RWPE2 (cell line): Measurements from ENCODE around the gene LYL1.
A peak's percentile ranks its signal among the peaks of the same experiment; 100 is the strongest.

Source experiments
- ATAC-seq: fragments of 200-7000 bp; cut with Tn5 transposase; 3 replicates; pipeline ENCODE4 v1.9.1; 2021; ENCODE audit warnings: low read depth
- DNase-seq: peaks from one replicate; pipeline ENCODE4 v3.0.0-alpha.2; 2020; ENCODE audit warnings: low spot score
- H3K27ac ChIP-seq: fragments of 450-650 bp; 2 replicates; pipeline ENCODE4 v1.5.1; 2017; ENCODE audit warnings: mild to moderate bottlenecking; ENCODE audit not compliant: poor library complexity, severe bottlenecking
- H3K27me3 ChIP-seq: fragments of 250-450 bp; sonication (Bioruptor Pico); 2 replicates; pipeline ENCODE4 v1.5.1; 2021; ENCODE audit warnings: mild to moderate bottlenecking, moderate library complexity; ENCODE audit not compliant: insufficient read depth, poor library complexity, severe bottlenecking
- H3K36me3 ChIP-seq: fragments of 250-450 bp; sonication (Bioruptor Pico); 2 replicates; pipeline ENCODE4 v1.5.1; 2020; ENCODE audit warnings: low read depth, mild to moderate bottlenecking, moderate library complexity
- H3K4me1 ChIP-seq: fragments of 250-450 bp; sonication (Bioruptor Pico); 2 replicates; pipeline ENCODE4 v1.5.1; 2021; ENCODE audit warnings: mild to moderate bottlenecking, moderate library complexity; ENCODE audit not compliant: insufficient read depth, poor library complexity, severe bottlenecking
- H3K4me3 ChIP-seq: fragments of 250-450 bp; sonication (Bioruptor Pico); 2 replicates; pipeline ENCODE4 v1.5.1; 2021; ENCODE audit warnings: mild to moderate bottlenecking, moderate library complexity; ENCODE audit not compliant: severe bottlenecking
- H3K9me3 ChIP-seq: fragments of 250-450 bp; sonication (Bioruptor Pico); 2 replicates; pipeline ENCODE4 v1.5.1; 2021; ENCODE audit warnings: mild to moderate bottlenecking, moderate library complexity; ENCODE audit not compliant: severe bottlenecking
- TF ChIP-seq, protein P1 (sequence below): fragments of 450-650 bp; IDR thresholded peaks from one replicate; pipeline ENCODE4 v1.5.1; 2017; ENCODE audit warnings: mild to moderate bottlenecking, moderate library complexity; ENCODE audit not compliant: poor library complexity, severe bottlenecking

Gene LYL1

DNA sequence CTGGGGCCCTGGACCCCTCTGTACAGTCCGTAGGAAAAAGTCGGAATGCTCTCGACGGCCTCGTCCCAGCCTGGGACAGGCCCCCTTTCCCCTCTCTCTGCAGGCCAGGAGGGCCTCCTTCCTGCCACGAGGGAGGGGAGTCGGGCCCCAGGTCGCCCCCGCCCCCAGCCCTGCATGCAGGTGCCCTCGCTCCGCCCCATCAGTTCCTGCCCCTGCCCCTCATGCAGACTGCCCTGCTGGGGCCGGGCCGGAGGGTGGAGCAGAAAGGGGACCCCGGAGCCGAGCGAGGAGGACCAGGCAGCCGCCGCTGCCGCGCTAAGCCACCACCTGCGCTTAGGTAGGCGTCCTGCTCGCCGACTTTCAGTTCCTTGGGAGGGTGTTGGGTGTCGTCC is 7.3 kb downstream of the LYL1 start:
- no peaks in the 10 kb centered on the region for H3K36me3 ChIP-seq
- H3K27me3 ChIP-seq = no peaks in the 10 kb centered on the region
- ATAC-seq (no peak), DNase-seq (peak; percentile 46)
- H3K4me1 ChIP-seq = no peaks in the 10 kb centered on the region
- no peak overlapping the region for H3K27ac ChIP-seq
- no peaks in the 10 kb centered on the region for H3K9me3 ChIP-seq
- TF ChIP-seq, protein P1, sequence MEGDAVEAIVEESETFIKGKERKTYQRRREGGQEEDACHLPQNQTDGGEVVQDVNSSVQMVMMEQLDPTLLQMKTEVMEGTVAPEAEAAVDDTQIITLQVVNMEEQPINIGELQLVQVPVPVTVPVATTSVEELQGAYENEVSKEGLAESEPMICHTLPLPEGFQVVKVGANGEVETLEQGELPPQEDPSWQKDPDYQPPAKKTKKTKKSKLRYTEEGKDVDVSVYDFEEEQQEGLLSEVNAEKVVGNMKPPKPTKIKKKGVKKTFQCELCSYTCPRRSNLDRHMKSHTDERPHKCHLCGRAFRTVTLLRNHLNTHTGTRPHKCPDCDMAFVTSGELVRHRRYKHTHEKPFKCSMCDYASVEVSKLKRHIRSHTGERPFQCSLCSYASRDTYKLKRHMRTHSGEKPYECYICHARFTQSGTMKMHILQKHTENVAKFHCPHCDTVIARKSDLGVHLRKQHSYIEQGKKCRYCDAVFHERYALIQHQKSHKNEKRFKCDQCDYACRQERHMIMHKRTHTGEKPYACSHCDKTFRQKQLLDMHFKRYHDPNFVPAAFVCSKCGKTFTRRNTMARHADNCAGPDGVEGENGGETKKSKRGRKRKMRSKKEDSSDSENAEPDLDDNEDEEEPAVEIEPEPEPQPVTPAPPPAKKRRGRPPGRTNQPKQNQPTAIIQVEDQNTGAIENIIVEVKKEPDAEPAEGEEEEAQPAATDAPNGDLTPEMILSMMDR = no peak
- no peak overlapping the region for H3K4me3 ChIP-seq

DNA sequence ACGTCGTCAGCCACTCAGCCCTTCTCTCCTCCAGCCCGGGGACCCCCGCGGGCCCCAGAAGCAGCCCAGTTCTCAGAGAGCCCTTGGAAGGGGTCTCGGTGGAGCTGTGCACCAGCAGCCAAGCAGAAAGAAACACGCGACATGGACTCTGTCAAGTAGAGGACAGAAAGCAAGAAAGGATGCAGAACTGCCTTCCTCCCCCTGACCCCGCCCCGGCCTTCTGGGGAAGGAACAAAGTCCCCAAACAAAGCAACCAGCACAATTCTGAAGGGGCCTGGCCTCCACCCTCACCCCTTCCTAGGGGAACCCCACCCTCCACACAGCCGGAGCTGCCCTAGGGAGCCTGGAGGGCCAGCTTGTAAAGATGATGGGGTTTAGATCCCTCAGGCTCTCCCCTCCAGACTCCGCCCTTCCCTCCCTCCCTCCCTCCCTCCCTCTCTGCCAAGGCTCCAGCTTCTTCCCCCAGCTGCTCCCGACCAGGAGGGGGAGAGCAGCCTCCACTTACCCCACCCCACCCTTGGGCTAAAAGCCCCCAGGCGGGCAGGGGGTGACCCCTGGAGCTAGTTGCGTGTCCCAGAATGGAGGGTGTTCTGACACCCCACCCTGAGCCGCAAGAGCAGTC is 7.8 kb downstream of the LYL1 start:
- DNase-seq (no peak), ATAC-seq (no peak)
- no peak overlapping the region for H3K27ac ChIP-seq
- H3K4me3 ChIP-seq = no peak overlapping the region
- TF ChIP-seq, protein P1 = no peak
- no peaks in the 10 kb centered on the region for H3K27me3 ChIP-seq
- H3K36me3 ChIP-seq = no peaks in the 10 kb centered on the region
- H3K9me3 ChIP-seq = no peaks in the 10 kb centered on the region
- no peaks in the 10 kb centered on the region for H3K4me1 ChIP-seq

DNA sequence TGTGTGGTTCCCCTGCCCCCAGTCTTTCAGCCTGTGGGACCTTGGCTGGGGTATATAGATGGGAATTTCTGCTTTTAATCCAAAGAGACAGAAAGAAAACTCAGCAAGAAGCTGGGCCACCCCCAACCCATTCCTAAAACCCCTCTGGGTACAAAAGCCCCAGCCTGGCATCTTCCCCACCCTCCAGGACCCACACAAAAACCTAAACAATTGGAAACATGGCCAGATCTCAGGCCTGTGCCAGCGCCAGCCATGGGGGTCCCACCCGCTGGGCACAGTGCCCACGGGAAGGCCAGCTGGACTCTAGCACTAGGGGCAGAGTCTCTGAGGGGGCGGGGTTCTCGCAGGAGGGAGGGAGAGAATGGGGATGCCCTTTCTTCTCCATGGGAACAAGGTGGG is 8.6 kb downstream of the LYL1 start:
- ATAC-seq (no peak), DNase-seq (no peak)
- Histone ChIP-seq H3K4me3 (no peak overlapping the region), H3K9me3 (no peaks in the 10 kb centered on the region), H3K4me1 (no peaks in the 10 kb centered on the region), H3K27ac (no peak overlapping the region), H3K36me3 (no peaks in the 10 kb centered on the region), H3K27me3 (no peaks in the 10 kb centered on the region)
- TF ChIP-seq, protein P1 = peak; percentile 66

DNA sequence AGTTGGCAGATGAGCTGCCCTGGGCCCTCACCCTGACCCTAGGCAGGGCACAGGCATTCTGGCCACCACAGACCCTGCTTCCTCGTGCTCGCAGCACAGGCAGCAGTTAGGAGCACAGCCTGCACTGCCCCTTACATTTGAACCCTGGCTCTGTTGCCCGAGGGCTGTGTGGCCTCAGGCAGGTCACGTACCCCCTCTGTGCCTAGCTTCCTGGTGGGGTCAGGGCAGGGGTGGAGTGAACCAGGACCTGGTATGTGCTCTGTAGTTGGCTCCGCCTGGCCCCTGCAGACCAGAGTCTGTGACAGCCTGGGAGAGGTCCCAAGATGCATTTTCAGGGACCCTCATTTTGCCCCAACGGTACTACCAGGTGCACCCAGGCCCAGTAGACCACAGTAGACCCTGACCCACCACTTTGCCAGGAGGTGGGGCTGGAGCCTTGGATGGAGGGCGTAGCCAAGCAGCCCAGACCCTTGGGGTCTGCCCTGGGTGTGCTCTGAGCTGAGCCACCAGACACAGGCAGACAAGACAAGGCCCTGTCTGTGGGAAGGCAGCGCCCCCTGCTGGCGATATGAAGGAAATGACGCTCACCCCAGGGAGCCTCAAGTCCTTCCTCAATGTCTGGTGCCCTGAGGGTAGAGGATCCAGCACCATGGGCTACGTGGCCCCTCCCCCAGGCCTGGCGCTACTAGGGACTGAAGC is 9.1 kb downstream of the LYL1 start:
- H3K9me3 ChIP-seq = no peaks in the 10 kb centered on the region
- H3K4me1 ChIP-seq = no peaks in the 10 kb centered on the region
- DNase-seq (peak; percentile 53), ATAC-seq (peak; percentile 62)
- TF ChIP-seq, protein P1 = peak; percentile 90
- H3K36me3 ChIP-seq = no peaks in the 10 kb centered on the region
- no peak overlapping the region for H3K4me3 ChIP-seq
- H3K27ac ChIP-seq = no peak overlapping the region
- no peaks in the 10 kb centered on the region for H3K27me3 ChIP-seq
